Epithelial cell of esophagus (primary cell): ENCODE measurements around the gene AFAP1L2.

Experiments
- DNase-seq: peaks from one replicate; pipeline ENCODE4 v3.0.0; 2010; ENCODE audit warnings: low read depth
- H3K4me3 ChIP-seq: 2 replicates; pipeline ENCODE4 v1.5.1; 2011; ENCODE audit warnings: mild to moderate bottlenecking, low read length, control low read depth
- TF ChIP-seq, protein P1 (sequence below): IDR thresholded peaks from 2 replicates; pipeline ENCODE4 v1.5.1; 2011; ENCODE audit warnings: low read depth, mild to moderate bottlenecking, low read length, control low read depth, inconsistent platforms; ENCODE audit not compliant: insufficient read depth; ENCODE audit errors: missing control alignments

AFAP1L2 gene

DNA sequence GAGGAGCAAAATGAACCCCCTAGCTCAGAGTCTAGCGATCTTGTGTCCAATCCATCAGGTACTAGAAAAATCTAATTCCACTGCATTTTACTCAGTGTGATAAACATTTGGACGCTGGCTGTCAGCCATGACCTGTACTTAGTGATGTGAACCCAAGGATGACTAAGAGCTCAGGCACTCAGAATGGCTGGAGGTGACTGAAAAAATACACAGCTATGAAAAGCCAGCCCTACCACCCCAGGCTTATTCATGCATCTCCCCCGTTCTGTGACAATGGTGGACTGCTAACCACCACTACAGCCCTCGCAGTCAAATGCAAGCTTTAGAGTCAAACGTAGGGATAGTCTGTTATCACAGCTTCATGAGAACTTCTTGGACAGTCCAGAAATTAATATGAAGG is 14.9 kb downstream of the AFAP1L2 start:
- no peak overlapping the region for H3K4me3 ChIP-seq
- TF ChIP-seq, protein P1, sequence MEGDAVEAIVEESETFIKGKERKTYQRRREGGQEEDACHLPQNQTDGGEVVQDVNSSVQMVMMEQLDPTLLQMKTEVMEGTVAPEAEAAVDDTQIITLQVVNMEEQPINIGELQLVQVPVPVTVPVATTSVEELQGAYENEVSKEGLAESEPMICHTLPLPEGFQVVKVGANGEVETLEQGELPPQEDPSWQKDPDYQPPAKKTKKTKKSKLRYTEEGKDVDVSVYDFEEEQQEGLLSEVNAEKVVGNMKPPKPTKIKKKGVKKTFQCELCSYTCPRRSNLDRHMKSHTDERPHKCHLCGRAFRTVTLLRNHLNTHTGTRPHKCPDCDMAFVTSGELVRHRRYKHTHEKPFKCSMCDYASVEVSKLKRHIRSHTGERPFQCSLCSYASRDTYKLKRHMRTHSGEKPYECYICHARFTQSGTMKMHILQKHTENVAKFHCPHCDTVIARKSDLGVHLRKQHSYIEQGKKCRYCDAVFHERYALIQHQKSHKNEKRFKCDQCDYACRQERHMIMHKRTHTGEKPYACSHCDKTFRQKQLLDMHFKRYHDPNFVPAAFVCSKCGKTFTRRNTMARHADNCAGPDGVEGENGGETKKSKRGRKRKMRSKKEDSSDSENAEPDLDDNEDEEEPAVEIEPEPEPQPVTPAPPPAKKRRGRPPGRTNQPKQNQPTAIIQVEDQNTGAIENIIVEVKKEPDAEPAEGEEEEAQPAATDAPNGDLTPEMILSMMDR: no peak
- peak; percentile 45 for DNase-seq

DNA sequence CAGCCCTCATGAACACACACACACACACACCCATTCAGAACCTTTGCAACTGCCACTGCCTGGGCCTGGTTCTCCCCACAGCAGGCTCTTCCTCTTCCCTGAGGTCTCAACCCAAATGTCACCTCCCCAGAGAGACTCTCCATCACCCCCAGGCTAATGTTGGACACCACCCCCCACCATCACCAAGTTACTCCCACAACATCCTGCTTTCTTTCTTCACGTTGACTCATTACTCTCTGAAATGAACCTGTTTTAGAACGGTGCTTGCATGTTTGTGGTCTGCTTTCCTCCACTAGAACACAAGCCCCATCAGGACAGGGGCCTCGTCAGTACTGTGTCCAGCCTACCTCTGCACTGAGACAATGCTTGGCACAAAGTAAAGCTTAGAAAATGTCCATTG is 16.0 kb downstream of the AFAP1L2 start:
- peak; percentile 62 for DNase-seq
- TF ChIP-seq, protein P1: no peak
- no peak overlapping the region for H3K4me3 ChIP-seq

DNA sequence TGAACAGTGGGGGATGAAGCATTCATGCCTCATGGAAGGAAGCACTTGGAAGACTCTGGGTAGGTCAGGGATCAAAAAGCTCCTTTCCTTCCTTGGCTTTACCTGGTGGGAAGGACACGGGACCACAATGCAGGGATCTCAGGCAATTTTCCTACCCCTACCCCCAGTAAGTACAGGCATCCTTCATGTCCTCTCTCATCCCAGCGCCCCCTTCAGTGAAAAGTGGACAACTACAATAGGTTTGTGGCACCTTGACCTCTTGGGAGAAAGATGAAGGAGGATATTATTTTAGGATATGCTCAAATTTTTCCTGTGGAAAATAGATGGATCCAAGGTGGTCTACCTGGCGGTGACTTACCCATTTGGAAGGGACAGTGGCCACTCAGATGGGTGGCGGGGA is 16.5 kb downstream of the AFAP1L2 start:
- no peak overlapping the region for H3K4me3 ChIP-seq
- no peak for DNase-seq
- TF ChIP-seq, protein P1: no peak

DNA sequence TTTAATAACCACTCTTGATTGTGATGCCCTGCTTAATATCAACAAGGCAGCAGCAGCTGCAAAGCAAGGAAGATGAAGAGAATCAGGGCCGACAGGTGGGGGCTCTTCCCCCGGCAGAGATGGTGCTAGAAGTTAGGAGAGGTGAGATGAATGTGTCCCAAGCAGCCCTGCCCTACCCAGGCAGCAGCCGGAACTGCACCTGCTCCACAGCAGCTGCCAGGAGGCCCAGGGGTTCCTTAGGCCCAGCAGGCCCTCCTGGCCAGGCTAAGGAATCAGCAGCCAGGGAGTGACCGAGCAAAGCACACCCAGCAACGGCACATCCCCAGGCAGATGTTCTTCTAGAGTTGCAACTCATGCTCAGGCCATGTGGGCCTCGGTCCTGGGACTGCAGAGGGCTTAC is 17.9 kb downstream of the AFAP1L2 start:
- DNase-seq: no peak
- TF ChIP-seq, protein P1: peak; percentile 17
- H3K4me3 ChIP-seq: no peak overlapping the region

DNA sequence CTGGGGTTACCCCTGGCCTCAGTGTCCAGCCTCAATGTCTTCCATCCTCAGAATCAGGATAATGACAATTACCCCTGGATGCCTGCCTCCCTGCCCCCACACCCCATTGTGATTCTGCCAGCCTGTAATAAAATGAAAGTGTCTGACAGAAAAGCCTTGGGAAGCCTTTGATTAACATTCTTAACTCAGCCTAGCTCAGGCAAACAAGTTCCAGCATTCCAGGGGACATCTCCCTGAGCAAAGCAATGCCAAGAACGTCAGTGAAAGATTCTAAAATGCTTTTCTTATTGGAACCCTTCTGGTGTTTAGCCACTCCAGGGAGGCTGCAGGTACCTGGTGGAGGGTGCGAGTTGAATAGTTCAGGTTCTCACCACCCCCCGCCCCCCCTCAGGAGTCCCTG is 18.7 kb downstream of the AFAP1L2 start:
- no peak overlapping the region for H3K4me3 ChIP-seq
- no peak for DNase-seq
- TF ChIP-seq, protein P1: no peak

DNA sequence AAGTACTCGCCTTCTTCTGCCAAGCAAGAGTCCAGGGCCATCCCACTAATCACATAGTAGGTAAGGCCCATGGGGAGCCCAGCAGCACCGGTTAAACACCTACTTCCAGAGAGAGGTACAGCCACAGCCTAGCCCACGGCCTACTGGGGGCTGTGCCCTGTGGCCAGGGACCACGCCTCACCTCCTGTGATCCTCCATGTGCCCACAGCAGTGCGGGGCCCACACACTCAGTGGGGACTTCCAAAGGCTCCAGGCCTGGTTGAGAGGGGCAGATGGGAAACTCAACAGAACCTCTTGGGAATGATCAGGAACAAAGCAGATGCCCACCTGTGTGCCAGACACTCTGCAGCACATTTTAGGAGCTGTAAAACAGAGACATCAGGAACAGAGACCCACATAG is 19.7 kb downstream of the AFAP1L2 start:
- DNase-seq: no peak
- H3K4me3 ChIP-seq: no peak overlapping the region
- TF ChIP-seq, protein P1: no peak

DNA sequence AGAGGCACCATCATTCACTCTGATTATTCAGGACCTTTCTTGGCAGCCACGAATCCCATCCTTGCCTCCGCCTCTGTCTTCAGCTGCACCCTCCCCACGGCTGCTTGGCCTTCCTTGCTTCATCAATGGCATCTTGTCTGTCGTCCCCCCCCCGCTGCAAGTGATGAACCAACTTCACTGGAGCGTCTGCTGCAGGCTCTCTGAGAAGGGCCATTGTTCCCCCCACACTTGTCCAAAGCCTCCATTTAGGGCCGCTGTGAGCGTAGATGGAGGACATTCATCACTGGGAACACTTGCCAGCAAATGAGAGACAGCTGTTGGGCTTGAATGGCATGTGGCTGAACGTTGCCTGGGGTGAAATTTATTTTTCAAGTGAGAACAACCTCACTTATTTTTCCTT is 20.1 kb downstream of the AFAP1L2 start:
- H3K4me3 ChIP-seq: no peak overlapping the region
- TF ChIP-seq, protein P1: no peak
- no peak for DNase-seq
